ENCODE measurements around the gene ECI1.
A peak's percentile ranks its signal among the peaks of the same experiment; 100 is the strongest.
"Not testable (repeated sequence)": the region's sequence is repeated elsewhere in the genome, so short reads cannot be mapped to it uniquely, and the experiment has no call there.

Gene ECI1

GRCh38 chr16:2273484-2273883 lies 22.1 kb upstream of the ECI1 start:
- no peak overlapping the region for H3K27ac ChIP-seq

GRCh38 chr16:2271848-2272461 lies 20.6 kb upstream of the ECI1 start:
- no peak for TF ChIP-seq CTCF (conservative IDR thresholded peaks at IDR 0.05)

More at GRCh38 chr16:2273484-2273883, 22.1 kb upstream of the ECI1 start:
- no peak for TF ChIP-seq CTCF (conservative IDR thresholded peaks at IDR 0.05)

GRCh38 chr16:2270588-2271470 lies 19.4 kb upstream of the ECI1 start:
- H3K27ac ChIP-seq: no peak overlapping the region
- no peak for TF ChIP-seq CTCF (conservative IDR thresholded peaks at IDR 0.05)

More at GRCh38 chr16:2271848-2272461, 20.6 kb upstream of the ECI1 start:
- H3K27ac ChIP-seq: no peak overlapping the region

GRCh38 chr16:2270070-2270462 lies 18.7 kb upstream of the ECI1 start:
- no peak overlapping the region for H3K27ac ChIP-seq
- no peak for TF ChIP-seq CTCF (conservative IDR thresholded peaks at IDR 0.05)

GRCh38 chr16:2267913-2268666 lies 16.7 kb upstream of the ECI1 start, which contains the start of gene RNPS1:
Gene RNPS1 (minus strand): TSS chr16:2268126. CDS start chr16:2264643, 3,483 bp downstream.
- H3K27ac ChIP-seq: peak within 1 kb of the TSS; percentile 82
- no peak for TF ChIP-seq CTCF (conservative IDR thresholded peaks at IDR 0.05)

GRCh38 chr16:2267505-2267912 lies 16.1 kb upstream of the ECI1 start:
- peak overlapping the region; percentile 82 for H3K27ac ChIP-seq

GRCh38 chr16:2266887-2267286 lies 15.5 kb upstream of the ECI1 start:
- peak overlapping the region; percentile 82; the same call in 1 of the 2 replicates for H3K27ac ChIP-seq

- not testable (repeated sequence) for H3K27ac ChIP-seq
Measured at GRCh38 chr16:2263026-2263425, 11.6 kb upstream of the ECI1 start.
